Sigmoid colon (tissue), 4 donors: ENCODE data around the gene TGIF1.

Source experiments
- POLR2A ChIP-seq, 2 donors: fragments of 450-650 bp; IDR thresholded peaks; one replicate each; pipeline ENCODE4 v1.6.1; 2016; ENCODE audit warnings: antibody characterized with exemption in 2 of 2, mild to moderate bottlenecking in 2 of 2, moderate library complexity in 2 of 2
- POLR2AphosphoS5 ChIP-seq, 4 donors: sonication (generic); formaldehyde crosslinking; IDR thresholded peaks; one replicate each; pipeline ENCODE4 v1.6.1; 2017; ENCODE audit warnings: antibody characterized with exemption in 4 of 4
- TF ChIP-seq, protein P1 (sequence below), 4 experiments: fragments of 450-650 bp in 3 of 4; fragments of 200-600 bp in 1 of 4; IDR thresholded peaks; one replicate each; pipeline ENCODE4 v1.5.1; 2016 to 2019; ENCODE audit warnings: antibody characterized with exemption in 4 of 4, mild to moderate bottlenecking in 3 of 4, moderate library complexity in 2 of 4

- TF ChIP-seq, protein P1, sequence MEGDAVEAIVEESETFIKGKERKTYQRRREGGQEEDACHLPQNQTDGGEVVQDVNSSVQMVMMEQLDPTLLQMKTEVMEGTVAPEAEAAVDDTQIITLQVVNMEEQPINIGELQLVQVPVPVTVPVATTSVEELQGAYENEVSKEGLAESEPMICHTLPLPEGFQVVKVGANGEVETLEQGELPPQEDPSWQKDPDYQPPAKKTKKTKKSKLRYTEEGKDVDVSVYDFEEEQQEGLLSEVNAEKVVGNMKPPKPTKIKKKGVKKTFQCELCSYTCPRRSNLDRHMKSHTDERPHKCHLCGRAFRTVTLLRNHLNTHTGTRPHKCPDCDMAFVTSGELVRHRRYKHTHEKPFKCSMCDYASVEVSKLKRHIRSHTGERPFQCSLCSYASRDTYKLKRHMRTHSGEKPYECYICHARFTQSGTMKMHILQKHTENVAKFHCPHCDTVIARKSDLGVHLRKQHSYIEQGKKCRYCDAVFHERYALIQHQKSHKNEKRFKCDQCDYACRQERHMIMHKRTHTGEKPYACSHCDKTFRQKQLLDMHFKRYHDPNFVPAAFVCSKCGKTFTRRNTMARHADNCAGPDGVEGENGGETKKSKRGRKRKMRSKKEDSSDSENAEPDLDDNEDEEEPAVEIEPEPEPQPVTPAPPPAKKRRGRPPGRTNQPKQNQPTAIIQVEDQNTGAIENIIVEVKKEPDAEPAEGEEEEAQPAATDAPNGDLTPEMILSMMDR (IDR thresholded peaks at IDR 0.05): no peak
- TF ChIP-seq POLR2A (IDR thresholded peaks at IDR 0.05) (no peak), POLR2AphosphoS5 (IDR thresholded peaks at IDR 0.05) (no peak)
Measured at GRCh38 chr18:3429121-3429520, 20.9 kb upstream of the TGIF1 start.
